Measurements from ENCODE around the gene HOXB5.
A peak's percentile ranks its signal among the peaks of the same experiment; 100 is the strongest.

HOXB5 gene

GRCh38 chr17:48546137-48546923 is 47.2 kb downstream of the HOXB5 start:
- no peak for DNase-seq

GRCh38 chr17:48545539-48545938 is 48.0 kb downstream of the HOXB5 start:
- no peak for DNase-seq

- no peak for DNase-seq
Observed at GRCh38 chr17:48545022-48545375, 48.6 kb downstream of the HOXB5 start, which contains the start of gene HOXB2. Gene HOXB2 (minus strand): TSS chr17:48545109. CDS start chr17:48544911, 198 bp downstream.

GRCh38 chr17:48544349-48545021 is 49.1 kb downstream of the HOXB5 start:
- peak; percentile 56 for DNase-seq

- DNase-seq = no peak
Observed at GRCh38 chr17:48543854-48544348, 49.7 kb downstream of the HOXB5 start.

- peak; percentile 72 for DNase-seq
Observed at GRCh38 chr17:48543107-48543853, 50.3 kb downstream of the HOXB5 start.

GRCh38 chr17:48542698-48543106 is 50.9 kb downstream of the HOXB5 start:
- no peak for DNase-seq

- DNase-seq = peak; percentile 43
Observed at GRCh38 chr17:48542114-48542656, 51.4 kb downstream of the HOXB5 start.

GRCh38 chr17:48541577-48542113 is 51.9 kb downstream of the HOXB5 start:
- DNase-seq = peak; percentile 52

Measured in CD4-positive, alpha-beta T cell treated with Interleukin-17A for 1 hour (primary cell).